HepG2 (cell line): ENCODE measurements around the gene SLC25A33. TPM values are rescaled to one million over a fixed set of nuclear protein-coding genes. Genes with fewer than 3 reads are reported as not detected.
A peak's percentile ranks its signal among the peaks of the same experiment; 100 is the strongest.

Experiments used
- KDM1A ChIP-seq: IDR thresholded peaks from 2 replicates; pipeline ENCODE4 v1.6.1; 2016; ENCODE audit warnings: missing compliant biosample characterization
- NKX3-1 ChIP-seq: sonication (generic); formaldehyde crosslinking; IDR thresholded peaks from 2 replicates; pipeline ENCODE4 v1.5.0; 2020; ENCODE audit warnings: missing genetic modification reagents
- ONECUT2 ChIP-seq: sonication (generic); formaldehyde crosslinking; IDR thresholded peaks from 2 replicates; pipeline ENCODE4 v1.4.0; 2020; ENCODE audit warnings: missing genetic modification reagents
- SOX6 ChIP-seq, 2 experiments: fragments of 450-650 bp in 1 of 2; sonication (generic) in 1 of 2; formaldehyde crosslinking in 1 of 2; IDR thresholded peaks; 2 replicates each; pipeline versions ENCODE4 v1.4.0 to v1.6.1; 2017 to 2020; ENCODE audit warnings: antibody characterized with exemption in 1 of 2, mild to moderate bottlenecking in 1 of 2, missing genetic modification reagents in 1 of 2
- SP5 ChIP-seq: IDR thresholded peaks from 2 replicates; pipeline ENCODE4 v1.6.1; 2016; ENCODE audit warnings: low read depth, borderline replicate concordance
- XBP1 ChIP-seq: sonication (generic); formaldehyde crosslinking; IDR thresholded peaks from 2 replicates; pipeline ENCODE4 v1.5.0; 2020; ENCODE audit warnings: missing genetic modification reagents
- ZFP82 ChIP-seq: sonication (generic); formaldehyde crosslinking; IDR thresholded peaks from 2 replicates; pipeline ENCODE4 v1.5.1; 2020; ENCODE audit warnings: mild to moderate bottlenecking, missing genetic modification reagents, borderline replicate concordance
- ZNF644 ChIP-seq: IDR thresholded peaks from 2 replicates; pipeline ENCODE4 v1.6.1; 2016; ENCODE audit warnings: low read depth
- ZNF878 ChIP-seq: sonication (generic); formaldehyde crosslinking; IDR thresholded peaks from 2 replicates; pipeline ENCODE4 v1.8.1; 2023; ENCODE audit warnings: mild to moderate bottlenecking, missing genetic modification reagents, moderate library complexity
- polyA plus RNA-seq, 8 experiments: library from polyadenylated mRNA; depleted of rRNA in 3 of 8; stranded (reverse) in 7 of 8; unstranded in 1 of 8; fragments of >200 nt; fragmentation: Illumina TruSeq in 4 of 8; extraction: Trizol in 4 of 8; gene quantifications; 2 replicates each; pipeline versions ENCODE4 v1.2.1 to v1.2.3, GENCODE V29; 2011 to 2016; ENCODE audit warnings: low read depth in 4 of 8, missing spikeins in 1 of 8, mixed read lengths in 1 of 8; ENCODE audit not compliant: insufficient read depth in 1 of 8
- total RNA-seq, 5 experiments: library from RNA; depleted of rRNA; stranded (reverse); fragments of >200 nt; fragmentation: Illumina TruSeq; extraction: Trizol; gene quantifications; 2 replicates each; pipeline ENCODE4 v1.2.3, GENCODE V29; 2016; ENCODE audit warnings: low read depth in 1 of 5
- TF ChIP-seq, protein P1 (sequence below): sonication (generic); formaldehyde crosslinking; conservative IDR thresholded peaks from 2 replicates; pipeline ENCODE4 v1.4.0; 2020; ENCODE audit warnings: mild to moderate bottlenecking, missing genetic modification reagents, moderate library complexity
- TF ChIP-seq, protein P2 (sequence below): sonication (generic); formaldehyde crosslinking; conservative IDR thresholded peaks from 2 replicates; pipeline ENCODE4 v1.4.0; 2020; ENCODE audit warnings: missing genetic modification reagents
- TF ChIP-seq, protein P3 (sequence below): sonication (generic); formaldehyde crosslinking; conservative IDR thresholded peaks from 2 replicates; pipeline ENCODE4 v1.8.0; 2022; ENCODE audit warnings: missing genetic modification reagents
- TF ChIP-seq, protein P4 (sequence below): sonication (generic); formaldehyde crosslinking; IDR thresholded peaks from 2 replicates; pipeline ENCODE4 v1.4.0; 2020; ENCODE audit warnings: mild to moderate bottlenecking, missing genetic modification reagents

SLC25A33 gene
- total and polyA plus RNA-seq, 2 of the 13 experiments (the other 11 are each of a cell fraction or from before 2014, with no cell fraction given) = 15.4 to 50.3 TPM

DNA sequence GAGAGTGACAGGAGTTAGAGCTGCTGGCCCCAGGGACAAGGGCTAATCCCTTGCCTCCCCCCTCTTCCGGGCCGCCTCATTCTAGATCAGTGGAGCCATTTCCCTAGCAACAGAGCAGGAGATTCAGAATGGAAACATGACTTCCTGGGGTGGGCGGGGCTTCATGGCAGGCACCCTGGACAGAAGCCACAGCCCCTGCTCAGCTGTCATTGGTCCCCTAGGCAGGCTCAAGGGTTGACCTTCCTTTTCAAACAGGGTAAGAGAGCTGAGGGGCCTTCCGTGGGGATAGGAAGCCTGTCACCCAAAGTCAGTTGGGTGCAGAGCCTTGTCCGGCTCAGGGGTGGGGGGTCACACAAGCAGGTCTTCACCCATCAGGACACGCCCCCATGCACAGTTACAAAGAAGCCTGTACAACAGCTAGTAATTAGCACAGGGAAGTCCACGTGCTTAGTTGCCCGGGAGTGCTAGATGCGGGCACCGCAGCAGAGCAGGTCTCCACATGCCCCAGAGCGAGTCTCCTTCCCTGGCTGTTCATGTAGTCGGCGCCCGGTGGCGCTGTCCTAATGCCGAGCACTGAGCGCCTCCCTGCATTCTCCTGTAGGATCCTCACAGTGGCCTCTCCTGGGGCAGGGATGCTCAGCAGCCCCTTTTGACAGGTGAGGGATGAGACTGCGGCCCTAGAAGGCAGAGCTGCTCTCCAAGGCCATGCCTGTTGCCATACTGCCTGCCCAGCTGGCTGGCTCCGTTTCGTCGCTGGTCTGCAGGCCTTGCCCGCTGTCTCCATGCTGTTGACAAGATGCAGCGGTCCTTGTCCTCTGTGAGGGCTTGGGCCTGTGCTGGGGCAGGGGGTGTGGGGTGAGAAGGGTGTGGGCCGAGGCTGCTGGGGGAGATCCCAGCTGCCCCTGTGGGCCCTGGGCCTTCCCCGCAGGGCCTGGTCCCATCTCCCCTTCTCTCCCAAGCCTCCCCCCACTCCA, 54.5 kb downstream of the SLC25A33 start (continued):
- TF ChIP-seq, protein P1, sequence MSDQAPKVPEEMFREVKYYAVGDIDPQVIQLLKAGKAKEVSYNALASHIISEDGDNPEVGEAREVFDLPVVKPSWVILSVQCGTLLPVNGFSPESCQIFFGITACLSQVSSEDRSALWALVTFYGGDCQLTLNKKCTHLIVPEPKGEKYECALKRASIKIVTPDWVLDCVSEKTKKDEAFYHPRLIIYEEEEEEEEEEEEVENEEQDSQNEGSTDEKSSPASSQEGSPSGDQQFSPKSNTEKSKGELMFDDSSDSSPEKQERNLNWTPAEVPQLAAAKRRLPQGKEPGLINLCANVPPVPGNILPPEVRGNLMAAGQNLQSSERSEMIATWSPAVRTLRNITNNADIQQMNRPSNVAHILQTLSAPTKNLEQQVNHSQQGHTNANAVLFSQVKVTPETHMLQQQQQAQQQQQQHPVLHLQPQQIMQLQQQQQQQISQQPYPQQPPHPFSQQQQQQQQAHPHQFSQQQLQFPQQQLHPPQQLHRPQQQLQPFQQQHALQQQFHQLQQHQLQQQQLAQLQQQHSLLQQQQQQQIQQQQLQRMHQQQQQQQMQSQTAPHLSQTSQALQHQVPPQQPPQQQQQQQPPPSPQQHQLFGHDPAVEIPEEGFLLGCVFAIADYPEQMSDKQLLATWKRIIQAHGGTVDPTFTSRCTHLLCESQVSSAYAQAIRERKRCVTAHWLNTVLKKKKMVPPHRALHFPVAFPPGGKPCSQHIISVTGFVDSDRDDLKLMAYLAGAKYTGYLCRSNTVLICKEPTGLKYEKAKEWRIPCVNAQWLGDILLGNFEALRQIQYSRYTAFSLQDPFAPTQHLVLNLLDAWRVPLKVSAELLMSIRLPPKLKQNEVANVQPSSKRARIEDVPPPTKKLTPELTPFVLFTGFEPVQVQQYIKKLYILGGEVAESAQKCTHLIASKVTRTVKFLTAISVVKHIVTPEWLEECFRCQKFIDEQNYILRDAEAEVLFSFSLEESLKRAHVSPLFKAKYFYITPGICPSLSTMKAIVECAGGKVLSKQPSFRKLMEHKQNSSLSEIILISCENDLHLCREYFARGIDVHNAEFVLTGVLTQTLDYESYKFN (CRISPR knock-in tag) = peak; percentile 67
- no peak for TF ChIP-seq ZNF644 (CRISPR knock-in tag)
- TF ChIP-seq SP5 (CRISPR knock-in tag) = no peak
- TF ChIP-seq XBP1 = no peak
- TF ChIP-seq ONECUT2 (CRISPR knock-in tag) = no peak
- TF ChIP-seq ZFP82 (CRISPR knock-in tag) = no peak
- TF ChIP-seq, protein P2, sequence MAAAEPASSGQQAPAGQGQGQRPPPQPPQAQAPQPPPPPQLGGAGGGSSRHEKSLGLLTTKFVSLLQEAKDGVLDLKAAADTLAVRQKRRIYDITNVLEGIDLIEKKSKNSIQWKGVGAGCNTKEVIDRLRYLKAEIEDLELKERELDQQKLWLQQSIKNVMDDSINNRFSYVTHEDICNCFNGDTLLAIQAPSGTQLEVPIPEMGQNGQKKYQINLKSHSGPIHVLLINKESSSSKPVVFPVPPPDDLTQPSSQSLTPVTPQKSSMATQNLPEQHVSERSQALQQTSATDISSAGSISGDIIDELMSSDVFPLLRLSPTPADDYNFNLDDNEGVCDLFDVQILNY = no peak
- TF ChIP-seq, protein P3, sequence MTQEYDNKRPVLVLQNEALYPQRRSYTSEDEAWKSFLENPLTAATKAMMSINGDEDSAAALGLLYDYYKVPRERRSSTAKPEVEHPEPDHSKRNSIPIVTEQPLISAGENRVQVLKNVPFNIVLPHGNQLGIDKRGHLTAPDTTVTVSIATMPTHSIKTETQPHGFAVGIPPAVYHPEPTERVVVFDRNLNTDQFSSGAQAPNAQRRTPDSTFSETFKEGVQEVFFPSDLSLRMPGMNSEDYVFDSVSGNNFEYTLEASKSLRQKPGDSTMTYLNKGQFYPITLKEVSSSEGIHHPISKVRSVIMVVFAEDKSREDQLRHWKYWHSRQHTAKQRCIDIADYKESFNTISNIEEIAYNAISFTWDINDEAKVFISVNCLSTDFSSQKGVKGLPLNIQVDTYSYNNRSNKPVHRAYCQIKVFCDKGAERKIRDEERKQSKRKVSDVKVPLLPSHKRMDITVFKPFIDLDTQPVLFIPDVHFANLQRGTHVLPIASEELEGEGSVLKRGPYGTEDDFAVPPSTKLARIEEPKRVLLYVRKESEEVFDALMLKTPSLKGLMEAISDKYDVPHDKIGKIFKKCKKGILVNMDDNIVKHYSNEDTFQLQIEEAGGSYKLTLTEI (CRISPR knock-in tag) = no peak
- TF ChIP-seq KDM1A (CRISPR knock-in tag) = no peak
- no peak for TF ChIP-seq SOX6 (IDR thresholded peaks at IDR 0.05)
- 0 out of 2 replicates have a peak, but pooled peaks have one; percentile 15 for TF ChIP-seq SOX6 (CRISPR knock-in tag; IDR thresholded peaks at IDR 0.05)
- no peak for TF ChIP-seq ZNF878 (CRISPR knock-in tag)
- no peak for TF ChIP-seq NKX3-1 (CRISPR knock-in tag)
- TF ChIP-seq, protein P4, sequence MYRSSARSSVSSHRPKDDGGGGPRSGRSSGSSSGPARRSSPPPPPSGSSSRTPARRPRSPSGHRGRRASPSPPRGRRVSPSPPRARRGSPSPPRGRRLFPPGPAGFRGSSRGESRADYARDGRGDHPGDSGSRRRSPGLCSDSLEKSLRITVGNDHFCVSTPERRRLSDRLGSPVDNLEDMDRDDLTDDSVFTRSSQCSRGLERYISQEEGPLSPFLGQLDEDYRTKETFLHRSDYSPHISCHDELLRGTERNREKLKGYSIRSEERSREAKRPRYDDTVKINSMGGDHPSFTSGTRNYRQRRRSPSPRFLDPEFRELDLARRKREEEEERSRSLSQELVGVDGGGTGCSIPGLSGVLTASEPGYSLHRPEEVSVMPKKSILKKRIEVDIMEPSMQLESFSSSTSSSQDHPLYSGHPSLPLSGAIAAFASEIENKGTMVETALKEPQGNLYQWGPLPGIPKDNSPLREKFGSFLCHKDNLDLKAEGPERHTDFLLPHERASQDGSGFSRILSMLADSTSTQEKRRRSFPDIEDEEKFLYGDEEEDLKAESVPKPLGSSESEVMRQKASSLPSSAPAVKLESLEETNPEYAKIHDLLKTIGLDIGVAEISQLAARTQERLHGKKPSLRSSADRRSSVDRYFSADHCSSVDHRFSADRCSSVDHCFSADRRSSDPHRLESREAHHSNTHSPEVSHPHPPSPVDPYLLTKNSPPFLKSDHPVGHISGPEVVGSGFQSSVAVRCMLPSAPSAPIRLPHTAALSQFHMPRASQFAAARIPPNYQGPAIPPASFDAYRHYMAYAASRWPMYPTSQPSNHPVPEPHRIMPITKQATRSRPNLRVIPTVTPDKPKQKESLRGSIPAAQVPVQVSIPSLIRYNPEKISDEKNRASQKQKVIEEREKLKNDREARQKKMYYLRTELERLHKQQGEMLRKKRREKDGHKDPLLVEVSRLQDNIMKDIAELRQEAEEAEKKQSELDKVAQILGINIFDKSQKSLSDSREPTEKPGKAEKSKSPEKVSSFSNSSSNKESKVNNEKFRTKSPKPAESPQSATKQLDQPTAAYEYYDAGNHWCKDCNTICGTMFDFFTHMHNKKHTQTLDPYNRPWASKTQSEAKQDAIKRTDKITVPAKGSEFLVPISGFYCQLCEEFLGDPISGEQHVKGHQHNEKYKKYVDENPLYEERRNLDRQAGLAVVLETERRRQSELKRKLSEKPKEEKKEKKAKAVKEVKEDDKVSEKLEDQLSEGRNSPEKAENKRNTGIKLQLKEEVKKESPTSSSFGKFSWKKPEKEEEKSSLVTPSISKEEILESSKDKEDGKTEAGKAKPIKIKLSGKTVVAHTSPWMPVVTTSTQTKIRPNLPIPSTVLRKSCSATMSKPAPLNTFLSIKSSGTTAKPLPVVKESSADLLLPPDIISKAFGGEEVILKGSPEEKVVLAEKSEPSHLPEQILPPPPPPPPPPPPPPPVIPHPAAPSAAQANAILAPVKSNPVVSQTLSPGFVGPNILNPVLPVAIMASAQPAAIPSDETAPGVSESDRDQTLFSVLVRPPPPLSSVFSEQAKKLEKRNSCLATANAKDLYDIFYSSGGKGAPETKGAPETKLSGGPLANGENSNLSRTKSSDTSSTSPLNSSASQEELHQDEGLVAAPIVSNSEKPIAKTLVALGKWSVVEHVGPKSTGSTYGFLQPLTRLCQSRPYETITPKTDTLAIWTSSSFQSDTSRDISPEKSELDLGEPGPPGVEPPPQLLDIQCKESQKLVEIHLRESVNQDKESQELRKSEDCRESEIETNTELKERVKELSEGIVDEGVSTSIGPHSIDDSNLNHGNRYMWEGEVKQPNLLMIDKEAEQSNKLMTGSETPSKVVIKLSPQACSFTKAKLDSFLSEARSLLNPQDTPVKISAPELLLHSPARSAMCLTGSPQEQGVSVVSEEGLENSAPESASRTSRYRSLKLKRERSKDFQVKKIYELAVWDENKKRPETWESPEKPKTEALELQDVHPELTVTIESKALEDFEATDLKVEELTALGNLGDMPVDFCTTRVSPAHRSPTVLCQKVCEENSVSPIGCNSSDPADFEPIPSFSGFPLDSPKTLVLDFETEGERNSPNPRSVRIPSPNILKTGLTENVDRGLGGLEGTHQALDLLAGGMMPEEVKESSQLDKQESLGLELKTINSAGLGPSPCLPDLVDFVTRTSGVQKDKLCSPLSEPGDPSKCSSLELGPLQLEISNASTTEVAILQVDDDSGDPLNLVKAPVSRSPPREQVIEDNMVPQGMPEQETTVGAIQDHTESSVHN (CRISPR knock-in tag) = no peak
